ENCODE data around the gene PABPC1L2A. TPM values are rescaled to one million over a fixed set of nuclear protein-coding genes. Genes with fewer than 3 reads are reported as not detected.

PABPC1L2A gene
- total RNA-seq, 1 experiment from 2014 or later: 0.52 TPM

- H3K4me1 Mint-ChIP-seq: peaks cover 8 to 14% of the 10 kb centered on the region in 2 experiments
- no peak overlapping the region for H4K8ac ChIP-seq (replicated peaks; ENCODE audit: insufficient read length, low read depth, low read length)
- H3T11ph ChIP-seq (ENCODE audit: low read length): no peak overlapping the region
- no peak overlapping the region for H2BK5ac ChIP-seq (ENCODE audit: insufficient read length, low read length)
- H4K20me1 ChIP-seq (ENCODE audit: control insufficient read depth, insufficient read depth, insufficient read length): no peaks in the 10 kb centered on the region
- no peak overlapping the region for H4K91ac ChIP-seq (ENCODE audit: insufficient read length, low read depth, low read length)
- no peak overlapping the region for H2AK5ac ChIP-seq (ENCODE audit: insufficient read length, low read length)
- no peak for TF ChIP-seq CTCF (conservative IDR thresholded peaks at IDR 0.05)
- H3K36me3 Mint-ChIP-seq (ENCODE audit: insufficient read depth in 1 of 3, low read depth in 3 of 3): peaks cover 9 to 13% (median 11%) of the 10 kb centered on the region in 3 experiments; a peak in 5 of 7 replicates
- H3K79me2 ChIP-seq (ENCODE audit: insufficient read depth, low read length): no peaks in the 10 kb centered on the region
- no peak overlapping the region for H4K5ac ChIP-seq (ENCODE audit: insufficient read length, low read depth, low read length)
- H2AFZ ChIP-seq (ENCODE audit: low read length): no peak overlapping the region
- no peak overlapping the region for H3K23ac ChIP-seq (ENCODE audit: insufficient read length, low read depth, low read length)
- H3K4ac ChIP-seq (ENCODE audit: low read depth, low read length): no peak overlapping the region
- H2BK12ac ChIP-seq (ENCODE audit: insufficient read length, low read depth, low read length): no peak overlapping the region
- H3K27me3 ChIP-seq (ENCODE audit: insufficient read depth, low read length): no peaks in the 10 kb centered on the region
- no peak overlapping the region for H3K56ac ChIP-seq (ENCODE audit: insufficient read length, low read depth, low read length)
- H3K14ac ChIP-seq (ENCODE audit: insufficient read depth, low read length): no peak overlapping the region
- no peak overlapping the region for H2BK15ac ChIP-seq (ENCODE audit: low read depth, low read length)
- no peak overlapping the region for H3K18ac ChIP-seq (ENCODE audit: insufficient read length, low read depth, low read length)
- H3K27ac ChIP-seq (ENCODE audit: insufficient read length, low read depth, low read length): no peak overlapping the region
- H3K9ac ChIP-seq (ENCODE audit: extremely low read depth, insufficient read length, low read length): no peak overlapping the region
- no peaks in the 10 kb centered on the region for H3K79me1 ChIP-seq (ENCODE audit: insufficient read depth, low read depth, low read length, poor library complexity, severe bottlenecking)
- H3K4me1 ChIP-seq (ENCODE audit: insufficient read depth, low read length): no peaks in the 10 kb centered on the region
- H3K27me3 Mint-ChIP-seq (ENCODE audit: low read depth): no peaks in the 10 kb centered on the region
- no peak overlapping the region for H3K27ac Mint-ChIP-seq
- H2BK120ac ChIP-seq (ENCODE audit: low read depth, low read length, poor library complexity, severe bottlenecking): no peak overlapping the region
- no peak for DNase-seq
- H3K23me2 ChIP-seq (ENCODE audit: insufficient read length, low read depth, low read length, poor library complexity, severe bottlenecking): no peaks in the 10 kb centered on the region
- H3K9me3 ChIP-seq (ENCODE audit: control insufficient read depth, low read depth, low read length): peaks cover 28% of the 10 kb centered on the region
- H3K4me2 ChIP-seq (ENCODE audit: insufficient read depth, insufficient read length, low read length): no peak overlapping the region
- WGBS (ENCODE audit: extremely low coverage, insufficient read length, low lambda C conversion rate): no CpG with 5 or more reads among the region's 1 CpG
- no peak overlapping the region for H2BK20ac ChIP-seq (ENCODE audit: low read depth, low read length, poor library complexity, severe bottlenecking)
- no peak overlapping the region for H3K4me3 Mint-ChIP-seq
- peaks cover 68 to 76% of the 10 kb centered on the region in 2 experiments for H3K9me3 Mint-ChIP-seq
Observed at GRCh38 chrX:73028876-73029275, 50.4 kb downstream of the PABPC1L2A start.

Other genes with a start within 250 kb of the PABPC1L2A start
- not detected in 2 replicates for gene FAM236C, start 166.9 kb downstream of the PABPC1L2A start, total RNA-seq (2021)
- not detected in 2 replicates for gene FAM236A, start 141.3 kb downstream of the PABPC1L2A start, total RNA-seq (2021)
- gene DMRTC1, start 135.7 kb downstream of the PABPC1L2A start, total RNA-seq (2021): not detected in 2 replicates
- 1.8 TPM in 2 replicates for gene PABPC1L2B, start 76.6 kb downstream of the PABPC1L2A start, total RNA-seq (2021)
- 12.2 and 12.8 TPM in 2 replicates for gene NAP1L2, start 135.3 kb upstream of the PABPC1L2A start, total RNA-seq (2021)

Measured in H9 (cell line).